OCI-M2 (cell line): ENCODE measurements around the gene RNF5.
A peak's percentile ranks its signal among the peaks of the same experiment; 100 is the strongest.
"Not testable (repeated sequence)": the region's sequence is repeated elsewhere in the genome, so short reads cannot be mapped to it uniquely, and the experiment has no call there.

Source experiments
- DNase-seq: peaks from one replicate; lab custom pipeline; 2025; ENCODE audit not compliant: unreplicated experiment; lab: John Stamatoyannopoulos, UW

The RNF5 gene

GRCh38 chr6:32177788-32178546, at the start of gene RNF5:
Gene RNF5 (plus strand): TSS chr6:32178405. CDS start chr6:32178512, 107 bp downstream.
- peak; percentile 99 for DNase-seq

- no peak for DNase-seq
Observed at GRCh38 chr6:32128751-32129296, 49.4 kb upstream of the RNF5 start.

- DNase-seq = no peak
Observed at GRCh38 chr6:32129297-32130088, 48.7 kb upstream of the RNF5 start.

GRCh38 chr6:32131439-32131948, 46.7 kb upstream of the RNF5 start:
- DNase-seq = peak; percentile 95

GRCh38 chr6:32132110-32132509, 46.1 kb upstream of the RNF5 start:
- no peak for DNase-seq

GRCh38 chr6:32133786-32134185, 44.4 kb upstream of the RNF5 start:
- DNase-seq = no peak

- no peak for DNase-seq
Observed at GRCh38 chr6:32137454-32137853, 40.8 kb upstream of the RNF5 start.

- no peak for DNase-seq
Observed at GRCh38 chr6:32139590-32139989, 38.6 kb upstream of the RNF5 start.

- DNase-seq = no peak
Observed at GRCh38 chr6:32140420-32141046, 37.7 kb upstream of the RNF5 start.

- not testable (repeated sequence) for DNase-seq
Observed at GRCh38 chr6:32144238-32144637, 34.0 kb upstream of the RNF5 start.

GRCh38 chr6:32146287-32146686, 31.9 kb upstream of the RNF5 start:
- DNase-seq = no peak

- DNase-seq = no peak
Observed at GRCh38 chr6:32146687-32147086, 31.5 kb upstream of the RNF5 start.

- no peak for DNase-seq
Observed at GRCh38 chr6:32147401-32148132, 30.6 kb upstream of the RNF5 start.

GRCh38 chr6:32148289-32149091, 29.7 kb upstream of the RNF5 start:
- no peak for DNase-seq

GRCh38 chr6:32149092-32149755, 29.0 kb upstream of the RNF5 start:
- no peak for DNase-seq

- DNase-seq = no peak
Observed at GRCh38 chr6:32149932-32150870, 28.0 kb upstream of the RNF5 start.

- DNase-seq = no peak
Observed at GRCh38 chr6:32151181-32151862, 26.9 kb upstream of the RNF5 start.
